Measurements from ENCODE around the gene EBF3. TPM values are rescaled to one million over a fixed set of nuclear protein-coding genes. Genes with fewer than 3 reads are reported as not detected.

Gene EBF3
- total RNA-seq, 1 donor from 2014 or later = 0.26 TPM

DNA sequence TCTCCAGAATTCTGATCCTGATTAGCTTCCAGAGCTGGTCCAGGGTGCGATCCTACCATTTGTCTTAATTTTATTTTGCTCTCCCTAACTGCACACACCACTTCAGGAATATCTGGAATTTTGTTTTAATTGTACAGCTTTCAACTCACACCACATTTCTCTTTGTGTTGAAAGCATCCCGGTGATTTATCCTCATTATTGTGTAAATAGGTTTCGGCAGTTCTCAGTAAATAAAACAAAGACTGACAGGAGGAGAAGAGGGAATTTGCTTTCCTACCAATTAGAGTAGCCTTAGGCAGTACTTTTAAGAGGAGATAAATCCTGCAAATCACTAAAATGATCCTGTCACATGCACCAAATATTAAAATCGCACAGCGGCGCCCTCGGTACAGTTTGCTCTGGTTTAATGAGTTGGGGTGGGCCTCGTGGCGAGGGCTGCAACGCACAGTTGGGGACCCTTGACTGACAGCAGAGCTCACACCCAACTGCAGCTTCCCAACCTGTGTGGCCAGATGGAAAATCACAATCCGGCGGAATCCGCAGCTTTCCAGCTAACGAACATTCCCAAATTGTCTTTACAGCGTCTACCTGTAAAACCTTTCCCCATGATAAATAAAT lies 62.6 kb downstream of the EBF3 start:
- TF ChIP-seq CTCF (IDR thresholded peaks at IDR 0.05; ENCODE audit: insufficient read depth, low read length, severe bottlenecking) = no peak
- no peak overlapping the region for H3K4me3 ChIP-seq (ENCODE audit: low read depth, low read length)
- FAIRE-seq = no peak
- H3K36me3 ChIP-seq (ENCODE audit: control insufficient read depth, insufficient read depth, low read length) = no peaks in the 10 kb centered on the region
- no peaks in the 10 kb centered on the region for H3K27me3 ChIP-seq (ENCODE audit: control insufficient read depth, insufficient read depth, low read length)
- DNase-seq (ENCODE audit: low read depth) = no peak

DNA sequence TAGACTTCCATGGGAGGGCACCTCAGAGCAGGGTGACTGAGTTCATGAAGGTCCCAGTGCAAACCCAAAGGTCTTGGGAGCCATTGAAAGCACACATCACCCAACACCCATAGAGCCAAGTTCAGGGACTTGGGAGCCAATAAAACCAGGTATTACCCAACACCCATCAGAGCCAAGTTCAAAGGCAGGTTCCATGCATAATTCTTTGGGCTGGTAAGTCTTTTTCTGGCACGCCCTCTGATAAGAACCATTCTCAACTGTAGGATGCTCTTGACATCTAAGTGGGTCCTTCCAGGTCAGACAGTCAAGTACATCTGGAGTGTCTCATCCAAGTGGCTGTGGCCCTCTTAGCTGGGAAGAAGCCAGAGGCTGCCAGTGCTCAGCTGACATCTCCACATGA lies 63.2 kb downstream of the EBF3 start:
- TF ChIP-seq CTCF (IDR thresholded peaks at IDR 0.05; ENCODE audit: insufficient read depth, low read length, severe bottlenecking) = no peak
- DNase-seq (ENCODE audit: low read depth) = no peak
- no peak for FAIRE-seq
- no peaks in the 10 kb centered on the region for H3K27me3 ChIP-seq (ENCODE audit: control insufficient read depth, insufficient read depth, low read length)
- no peak overlapping the region for H3K4me3 ChIP-seq (ENCODE audit: low read depth, low read length)
- H3K36me3 ChIP-seq (ENCODE audit: control insufficient read depth, insufficient read depth, low read length) = no peaks in the 10 kb centered on the region

DNA sequence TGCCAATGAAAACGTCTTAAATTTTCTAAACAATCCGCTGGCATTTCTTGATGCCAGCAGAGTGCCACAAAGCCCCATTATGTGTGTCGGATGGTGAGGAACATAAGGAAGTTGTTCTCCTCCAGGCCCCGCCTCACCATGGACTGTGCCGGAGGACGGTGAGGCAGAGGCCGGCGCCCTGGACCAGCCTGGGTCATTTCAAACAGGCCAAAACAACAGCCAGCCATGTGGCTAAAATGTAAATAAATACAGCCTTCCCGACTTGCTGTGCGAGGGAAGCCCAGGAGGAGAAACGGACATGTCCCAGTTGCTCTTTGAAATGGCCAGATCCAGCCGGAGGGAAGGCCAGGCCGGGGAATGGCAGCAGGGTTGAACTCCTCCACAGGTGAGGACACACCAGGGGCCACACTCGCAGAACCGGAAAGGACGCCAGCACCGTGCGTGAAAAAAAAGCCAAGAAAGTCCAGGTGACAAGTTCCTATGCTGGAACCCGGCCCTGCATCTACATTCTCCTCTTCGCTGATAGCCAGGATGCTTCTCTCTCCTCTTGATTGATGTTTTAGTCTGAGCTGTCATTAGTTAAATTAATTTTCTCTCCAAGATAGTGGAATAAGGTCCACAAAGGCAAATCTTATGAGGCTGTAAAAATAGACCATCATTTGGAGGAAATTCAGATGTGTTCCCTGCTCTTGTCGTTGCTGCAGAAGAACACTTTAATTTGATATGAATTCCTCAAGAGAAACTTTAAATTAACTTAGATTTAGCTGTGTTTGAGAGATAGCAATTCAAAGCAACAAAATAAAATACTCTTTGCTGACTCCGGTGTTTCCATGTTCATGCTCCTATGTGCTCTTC lies 64.6 kb downstream of the EBF3 start:
- Histone ChIP-seq H3K27me3 (ENCODE audit: control insufficient read depth, insufficient read depth, low read length) (no peaks in the 10 kb centered on the region), H3K4me3 (ENCODE audit: low read depth, low read length) (no peak overlapping the region), H3K36me3 (ENCODE audit: control insufficient read depth, insufficient read depth, low read length) (no peaks in the 10 kb centered on the region)
- no peak for TF ChIP-seq CTCF (IDR thresholded peaks at IDR 0.05; ENCODE audit: insufficient read depth, low read length, severe bottlenecking)
- DNase-seq (ENCODE audit: low read depth) = no peak
- FAIRE-seq = no peak

- no peak for FAIRE-seq
- Histone ChIP-seq H3K27me3 (ENCODE audit: control insufficient read depth, insufficient read depth, low read length) (no peaks in the 10 kb centered on the region), H3K36me3 (ENCODE audit: control insufficient read depth, insufficient read depth, low read length) (no peaks in the 10 kb centered on the region), H3K4me3 (ENCODE audit: low read depth, low read length) (no peak overlapping the region)
- no peak for DNase-seq (ENCODE audit: low read depth)
- TF ChIP-seq CTCF (IDR thresholded peaks at IDR 0.05; ENCODE audit: insufficient read depth, low read length, severe bottlenecking) = no peak
Measured at GRCh38 chr10:129898706-129899268, 65.3 kb downstream of the EBF3 start.

GRCh38 chr10:129897871-129898626 lies 66.0 kb downstream of the EBF3 start:
- H3K4me3 ChIP-seq (ENCODE audit: low read depth, low read length) = no peak overlapping the region
- H3K36me3 ChIP-seq (ENCODE audit: control insufficient read depth, insufficient read depth, low read length) = no peaks in the 10 kb centered on the region
- no peak for TF ChIP-seq CTCF (IDR thresholded peaks at IDR 0.05; ENCODE audit: insufficient read depth, low read length, severe bottlenecking)
- DNase-seq (ENCODE audit: low read depth) (no peak), FAIRE-seq (no peak)
- no peaks in the 10 kb centered on the region for H3K27me3 ChIP-seq (ENCODE audit: control insufficient read depth, insufficient read depth, low read length)

All from bronchial epithelial cell (primary cell).